Loucy (cell line): ENCODE data around the gene CKS1B.

Source experiments
- H2AFZ ChIP-seq: fragments of 200-600 bp; sonication (generic); 2 replicates; pipeline ENCODE4 v1.6.0; 2016; ENCODE audit warnings: antibody characterized with exemption, mild to moderate bottlenecking, low read length, moderate library complexity
- H3F3A ChIP-seq: fragments of 200-600 bp; 2 replicates; pipeline ENCODE4 v1.6.0; 2016; ENCODE audit warnings: antibody characterized with exemption, low read depth, mild to moderate bottlenecking
- H3K27me3 ChIP-seq: fragments of 200-600 bp; sonication (generic); 2 replicates; pipeline ENCODE4 v1.6.1; 2014; ENCODE audit warnings: low read length, mild to moderate bottlenecking; ENCODE audit not compliant: insufficient read depth, poor library complexity, severe bottlenecking
- H3K36me3 ChIP-seq: fragments of 200-600 bp; sonication (generic); 2 replicates; pipeline ENCODE4 v1.6.1; 2016; ENCODE audit warnings: low read length; ENCODE audit not compliant: insufficient read depth
- H3K4me1 ChIP-seq: fragments of 200-600 bp; sonication (generic); 2 replicates; pipeline ENCODE4 v1.5.1; 2014; ENCODE audit warnings: low read length, mild to moderate bottlenecking; ENCODE audit not compliant: insufficient read depth, poor library complexity, severe bottlenecking
- H3K4me2 ChIP-seq: fragments of 200-600 bp; sonication (generic); 2 replicates; pipeline ENCODE4 v1.6.0; 2014; ENCODE audit warnings: antibody characterized with exemption, low read length, low read depth, mild to moderate bottlenecking; ENCODE audit not compliant: poor library complexity, severe bottlenecking
- H3K4me3 ChIP-seq: fragments of 200-600 bp; sonication (generic); 2 replicates; pipeline ENCODE4 v1.5.1; 2014; ENCODE audit warnings: low read length, mild to moderate bottlenecking, mixed read lengths; ENCODE audit not compliant: poor library complexity, severe bottlenecking
- H3K79me2 ChIP-seq: fragments of 200-600 bp; sonication (generic); 2 replicates; pipeline ENCODE4 v1.6.1; 2014; ENCODE audit warnings: low read length; ENCODE audit not compliant: insufficient read depth
- H3K9ac ChIP-seq: fragments of 200-600 bp; sonication (generic); 2 replicates; pipeline ENCODE4 v1.6.0; 2014; ENCODE audit warnings: mild to moderate bottlenecking, low read depth, low read length, moderate library complexity; ENCODE audit not compliant: poor library complexity, severe bottlenecking
- H3K9me2 ChIP-seq: fragments of 200-600 bp; sonication (generic); replicated peaks from 2 replicates; pipeline ENCODE4 v1.6.1; 2016; ENCODE audit warnings: low read depth, low read length, mixed read lengths
- H3K9me3 ChIP-seq: fragments of 200-600 bp; sonication (generic); 2 replicates; pipeline ENCODE4 v1.6.1; 2014; ENCODE audit warnings: mild to moderate bottlenecking, antibody characterized with exemption, low read length, low read depth; ENCODE audit not compliant: insufficient read depth
- H4K20me1 ChIP-seq: fragments of 200-600 bp; sonication (generic); 2 replicates; pipeline ENCODE4 v1.6.0; 2014; ENCODE audit warnings: antibody characterized with exemption, low read length, mild to moderate bottlenecking; ENCODE audit not compliant: insufficient read depth, poor library complexity, severe bottlenecking
- EZH2phosphoT487 ChIP-seq: fragments of 200-600 bp; IDR thresholded peaks from 2 replicates; pipeline ENCODE4 v1.6.1; 2018; ENCODE audit warnings: antibody characterized with exemption, mild to moderate bottlenecking, moderate library complexity, borderline replicate concordance
- TF ChIP-seq, protein P1 (sequence below): fragments of 200-600 bp; sonication (generic); conservative IDR thresholded peaks from 2 replicates; pipeline ENCODE4 v1.5.1; 2014; ENCODE audit warnings: mild to moderate bottlenecking, antibody characterized with exemption, low read length

The CKS1B gene

GRCh38 chr1:154938604-154939399 is 35.7 kb upstream of the CKS1B start:
- H3K4me3 ChIP-seq = no peak overlapping the region
- peak overlapping the region; percentile 84 for H3K4me2 ChIP-seq
- no peaks in the 10 kb centered on the region for H3K9me3 ChIP-seq
- H3K4me1 ChIP-seq = peaks cover 79% of the 10 kb centered on the region
- H2AFZ ChIP-seq = no peak overlapping the region
- peaks cover 8% of the 10 kb centered on the region; the same call in 1 of the 2 replicates for H3F3A ChIP-seq
- no peaks in the 10 kb centered on the region for H3K27me3 ChIP-seq
- H3K36me3 ChIP-seq = no peaks in the 10 kb centered on the region
- H3K79me2 ChIP-seq = peaks cover 20% of the 10 kb centered on the region
- peak overlapping the region; percentile 89 for H3K9ac ChIP-seq
- TF ChIP-seq, protein P1, sequence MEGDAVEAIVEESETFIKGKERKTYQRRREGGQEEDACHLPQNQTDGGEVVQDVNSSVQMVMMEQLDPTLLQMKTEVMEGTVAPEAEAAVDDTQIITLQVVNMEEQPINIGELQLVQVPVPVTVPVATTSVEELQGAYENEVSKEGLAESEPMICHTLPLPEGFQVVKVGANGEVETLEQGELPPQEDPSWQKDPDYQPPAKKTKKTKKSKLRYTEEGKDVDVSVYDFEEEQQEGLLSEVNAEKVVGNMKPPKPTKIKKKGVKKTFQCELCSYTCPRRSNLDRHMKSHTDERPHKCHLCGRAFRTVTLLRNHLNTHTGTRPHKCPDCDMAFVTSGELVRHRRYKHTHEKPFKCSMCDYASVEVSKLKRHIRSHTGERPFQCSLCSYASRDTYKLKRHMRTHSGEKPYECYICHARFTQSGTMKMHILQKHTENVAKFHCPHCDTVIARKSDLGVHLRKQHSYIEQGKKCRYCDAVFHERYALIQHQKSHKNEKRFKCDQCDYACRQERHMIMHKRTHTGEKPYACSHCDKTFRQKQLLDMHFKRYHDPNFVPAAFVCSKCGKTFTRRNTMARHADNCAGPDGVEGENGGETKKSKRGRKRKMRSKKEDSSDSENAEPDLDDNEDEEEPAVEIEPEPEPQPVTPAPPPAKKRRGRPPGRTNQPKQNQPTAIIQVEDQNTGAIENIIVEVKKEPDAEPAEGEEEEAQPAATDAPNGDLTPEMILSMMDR = no peak
- no peak for TF ChIP-seq EZH2phosphoT487
- no peaks in the 10 kb centered on the region for H4K20me1 ChIP-seq
- no peaks in the 10 kb centered on the region for H3K9me2 ChIP-seq

GRCh38 chr1:154940213-154940560 is 34.3 kb upstream of the CKS1B start:
- Histone ChIP-seq H3K9me3 (no peaks in the 10 kb centered on the region), H3K36me3 (peaks cover 7% of the 10 kb centered on the region; the same call in 1 of the 2 replicates), H3K9me2 (no peaks in the 10 kb centered on the region), H3K79me2 (peaks cover 12% of the 10 kb centered on the region), H3K27me3 (no peaks in the 10 kb centered on the region), H3K4me2 (peak overlapping the region; percentile 89), H2AFZ (no peak overlapping the region), H4K20me1 (no peaks in the 10 kb centered on the region), H3K9ac (peak overlapping the region; percentile 82), H3F3A (peaks cover 8% of the 10 kb centered on the region; the same call in 1 of the 2 replicates), H3K4me1 (peaks cover 87% of the 10 kb centered on the region), H3K4me3 (peak overlapping the region; percentile 70)
- TF ChIP-seq, protein P1 = no peak

DNA sequence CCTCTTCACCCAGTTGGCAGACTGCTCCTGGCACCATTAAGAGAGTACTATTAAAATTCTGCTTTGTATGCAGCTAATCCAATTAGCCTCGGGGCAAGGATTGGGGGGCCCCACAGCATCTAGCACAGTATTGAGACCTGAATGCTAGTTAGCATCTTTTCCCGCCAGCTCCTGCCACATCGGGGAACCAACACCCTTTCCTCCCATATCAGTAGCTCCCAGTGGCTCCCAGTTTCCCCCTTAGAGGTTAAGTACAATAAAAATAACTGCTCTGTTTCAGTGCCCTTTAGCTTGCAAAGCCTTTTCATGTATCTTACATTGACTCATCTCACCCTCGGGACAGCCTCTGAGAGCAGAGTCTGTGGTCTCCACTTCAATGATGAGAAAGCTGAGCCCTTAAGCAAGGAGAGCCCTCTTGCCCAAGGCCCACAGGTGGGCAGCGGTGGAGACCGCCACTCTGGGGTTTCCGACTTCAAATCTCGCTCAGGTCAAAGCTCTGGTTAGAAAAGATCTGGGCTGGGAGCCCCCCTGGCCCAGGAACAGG is 33.8 kb upstream of the CKS1B start:
- peak overlapping the region; percentile 70 for H3K4me3 ChIP-seq
- H2AFZ ChIP-seq = no peak overlapping the region
- H3K36me3 ChIP-seq = peaks cover 12% of the 10 kb centered on the region; the same call in 1 of the 2 replicates
- no peaks in the 10 kb centered on the region for H4K20me1 ChIP-seq
- H3F3A ChIP-seq = peaks cover 8% of the 10 kb centered on the region; the same call in 1 of the 2 replicates
- peaks cover 81% of the 10 kb centered on the region for H3K4me1 ChIP-seq
- no peaks in the 10 kb centered on the region for H3K27me3 ChIP-seq
- peak overlapping the region; percentile 89 for H3K4me2 ChIP-seq
- TF ChIP-seq EZH2phosphoT487 = no peak
- TF ChIP-seq, protein P1 = no peak
- H3K9me2 ChIP-seq = no peaks in the 10 kb centered on the region
- H3K79me2 ChIP-seq = peaks cover 7% of the 10 kb centered on the region
- no peaks in the 10 kb centered on the region for H3K9me3 ChIP-seq
- H3K9ac ChIP-seq = peak overlapping the region; percentile 82
